NCI-H1694 (cell line): ENCODE data around the gene GRK2.

Experiments used
- DNase-seq: peaks from one replicate; lab custom pipeline; 2025; lab: John Stamatoyannopoulos, UW

Gene GRK2

GRCh38 chr11:67282155-67282875 is 16.0 kb downstream of the GRK2 start:
- DNase-seq = no peak

- DNase-seq = no peak
Observed at GRCh38 chr11:67282876-67283371, 16.7 kb downstream of the GRK2 start.

GRCh38 chr11:67283481-67283963 is 17.2 kb downstream of the GRK2 start:
- DNase-seq = no peak

GRCh38 chr11:67284811-67285540 is 18.7 kb downstream of the GRK2 start:
- DNase-seq = no peak

- DNase-seq = no peak
Observed at GRCh38 chr11:67285541-67286498, 19.5 kb downstream of the GRK2 start.

- DNase-seq = no peak
Observed at GRCh38 chr11:67286621-67287333, 20.5 kb downstream of the GRK2 start.

GRCh38 chr11:67287355-67288197 is 21.3 kb downstream of the GRK2 start:
- no peak for DNase-seq

- no peak for DNase-seq
Observed at GRCh38 chr11:67288198-67288451, 21.9 kb downstream of the GRK2 start.

- DNase-seq = peak; percentile 64
Observed at GRCh38 chr11:67288452-67289225, 22.4 kb downstream of the GRK2 start.

- DNase-seq = peak; percentile 33
Observed at GRCh38 chr11:67289226-67289650, 23.0 kb downstream of the GRK2 start, which contains the start of gene ANKRD13D. TSS of gene ANKRD13D (plus strand) at chr11:67289303. CDS start at chr11:67289461, 158 bp downstream.

GRCh38 chr11:67289651-67290479 is 23.6 kb downstream of the GRK2 start:
- no peak for DNase-seq

- no peak for DNase-seq
Observed at GRCh38 chr11:67290801-67291200, 24.5 kb downstream of the GRK2 start.

- no peak for DNase-seq
Observed at GRCh38 chr11:67291481-67292381, 25.5 kb downstream of the GRK2 start.

GRCh38 chr11:67292671-67293070 is 26.4 kb downstream of the GRK2 start:
- no peak for DNase-seq

- DNase-seq = no peak
Observed at GRCh38 chr11:67293090-67293489, 26.8 kb downstream of the GRK2 start.

GRCh38 chr11:67295846-67296245 is 29.6 kb downstream of the GRK2 start:
- no peak for DNase-seq

- no peak for DNase-seq
Observed at GRCh38 chr11:67298786-67299185, 32.5 kb downstream of the GRK2 start.
